Endothelial cell of umbilical vein (primary cell): ENCODE measurements around the gene C16orf95. TPM values are rescaled to one million over a fixed set of nuclear protein-coding genes. Genes with fewer than 3 reads are reported as not detected.

ENCODE experiments used
- BruUV-seq: library from RNA; stranded (reverse); fragments of 400-500 nt; replicated peaks from 2 replicates; lab custom pipeline; 2021; lab: Mats Ljungman, UMichigan
- CTCF ChIA-PET: fragments of 300-600, 350-600 bp; sonication (Branson Sonifier 250); formaldehyde crosslinking; loops from one replicate; lab custom pipeline; 2021; ENCODE audit warnings: antibody characterized with exemption, inconsistent platforms; lab: Charles Lee
- POLR2A ChIA-PET: fragments of 300-600, 350-600 bp; sonication (Branson Sonifier 250); formaldehyde crosslinking; loops from one replicate; lab custom pipeline; 2021; ENCODE audit warnings: antibody characterized with exemption, inconsistent platforms; lab: Charles Lee
- DNase-seq: peaks from one replicate; pipeline ENCODE4 v3.0.0-alpha.2; 2011; ENCODE audit warnings: low read depth, low spot score
- FAIRE-seq: peaks from 2 replicates; lab custom pipeline; 2011; peaks lifted over from hg19 to GRCh38; lab: Jason Lieb, UNC
- H2AFZ ChIP-seq: 2 replicates; pipeline ENCODE4 v1.6.0; 2012; ENCODE audit warnings: low read depth, low read length, control low read depth, inconsistent platforms
- H3K27ac ChIP-seq: 2 replicates; pipeline ENCODE4 v1.5.1; 2011; ENCODE audit warnings: low read depth, mild to moderate bottlenecking, control low read depth, low read length, moderate library complexity; ENCODE audit not compliant: insufficient read depth
- H3K27me3 ChIP-seq, 2 experiments: 2 replicates each; pipeline versions ENCODE4 v1.6.0 to v1.6.1; 2011; ENCODE audit warnings: low read length in 2 of 2, mixed read lengths in 1 of 2; ENCODE audit not compliant: control insufficient read depth in 2 of 2, insufficient read depth in 2 of 2
- H3K36me3 ChIP-seq, 2 experiments: 2 replicates in 1 of 2; 3 replicates in 1 of 2; pipeline ENCODE4 v1.5.1; 2011; ENCODE audit warnings: low read length in 2 of 2, mild to moderate bottlenecking in 1 of 2, moderate library complexity in 1 of 2; ENCODE audit not compliant: control insufficient read depth in 2 of 2, insufficient read depth in 2 of 2; ENCODE audit errors: extremely low read depth in 1 of 2
- H3K4me1 ChIP-seq: 3 replicates; pipeline ENCODE4 v1.5.1; 2011; ENCODE audit warnings: mild to moderate bottlenecking, low read length; ENCODE audit not compliant: control insufficient read depth, insufficient read depth; ENCODE audit errors: extremely low read depth
- H3K4me2 ChIP-seq: 2 replicates; pipeline ENCODE4 v1.6.1; 2011; ENCODE audit warnings: low read length, control low read depth, mixed read lengths; ENCODE audit not compliant: insufficient read depth
- H3K4me3 ChIP-seq, 3 experiments: fragments of 200-600 bp in 1 of 3; sonication (generic), shearing (Covaris generic) in 1 of 3; replicated peaks in 1 of 3; 2 replicates each; pipeline ENCODE4 v1.5.1; 2011 to 2016; ENCODE audit warnings: control low read depth in 3 of 3, low read length in 3 of 3, mild to moderate bottlenecking in 2 of 3, inconsistent platforms in 1 of 3, low read depth in 1 of 3, moderate library complexity in 1 of 3; ENCODE audit not compliant: insufficient read depth in 1 of 3
- H3K79me2 ChIP-seq: 2 replicates; pipeline ENCODE4 v1.6.0; 2012; ENCODE audit warnings: low read length, inconsistent platforms; ENCODE audit not compliant: control insufficient read depth, insufficient read depth
- H3K9ac ChIP-seq: replicated peaks from 2 replicates; pipeline ENCODE3; 2011; ENCODE audit warnings: low read length, control low read depth; ENCODE audit not compliant: insufficient read depth; ENCODE audit errors: extremely low read depth
- H3K9me1 ChIP-seq: replicated peaks from 3 replicates; pipeline ENCODE4 v1.6.0; 2011; ENCODE audit warnings: mild to moderate bottlenecking, low read length; ENCODE audit not compliant: control insufficient read depth, insufficient read depth; ENCODE audit errors: extremely low read depth
- H3K9me3 ChIP-seq: replicated peaks from 2 replicates; pipeline ENCODE4 v1.5.1; 2012; ENCODE audit warnings: low read length, inconsistent platforms; ENCODE audit not compliant: control insufficient read depth, insufficient read depth
- H4K20me1 ChIP-seq: replicated peaks from 2 replicates; pipeline ENCODE3; 2011; ENCODE audit warnings: mild to moderate bottlenecking, low read length; ENCODE audit not compliant: control insufficient read depth, insufficient read depth; ENCODE audit errors: extremely low read depth
- CTCF ChIP-seq, 2 donors: IDR thresholded peaks; 1 replicate in 1 of 2; 2 replicates in 1 of 2; pipeline ENCODE4 v1.5.1; 2011; ENCODE audit warnings: low read length in 2 of 2, mild to moderate bottlenecking in 2 of 2, moderate library complexity in 2 of 2, control low read depth in 1 of 2, inconsistent platforms in 1 of 2, low read depth in 1 of 2; ENCODE audit not compliant: insufficient read depth in 1 of 2; ENCODE audit errors: extremely low read depth in 1 of 2
- EZH2 ChIP-seq: IDR thresholded peaks from 2 replicates; pipeline ENCODE4 v1.6.1; 2012; ENCODE audit warnings: borderline replicate concordance, low read depth, mild to moderate bottlenecking, moderate library complexity, low read length, inconsistent platforms; ENCODE audit not compliant: severe bottlenecking
- FOS ChIP-seq: IDR thresholded peaks from 2 replicates; pipeline ENCODE4 v1.6.1; 2011; ENCODE audit warnings: mild to moderate bottlenecking, low read length, moderate library complexity, borderline replicate concordance; ENCODE audit not compliant: insufficient read depth
- GATA2 ChIP-seq: IDR thresholded peaks from 2 replicates; pipeline ENCODE4 v1.7.0; 2011; ENCODE audit warnings: low read depth, mild to moderate bottlenecking, moderate library complexity, mixed read lengths, low read length; ENCODE audit not compliant: insufficient read length, insufficient read depth
- JUN ChIP-seq: IDR thresholded peaks from 2 replicates; pipeline ENCODE4 v1.6.1; 2011; ENCODE audit warnings: borderline replicate concordance, low read depth; ENCODE audit not compliant: insufficient read length, insufficient read depth
- MYC ChIP-seq: IDR thresholded peaks from one replicate; pipeline ENCODE4 v1.6.1; 2011; ENCODE audit warnings: mild to moderate bottlenecking, low read depth, low read length
- POLR2A ChIP-seq: IDR thresholded peaks from 2 replicates; pipeline ENCODE4 v1.6.1; 2012; ENCODE audit warnings: low read depth, mild to moderate bottlenecking, control low read depth, low read length
- POLR2AphosphoS5 ChIP-seq: IDR thresholded peaks from 2 replicates; pipeline ENCODE4 v1.6.1; 2012; ENCODE audit warnings: low read depth, mild to moderate bottlenecking, control low read depth, low read length, moderate library complexity; ENCODE audit not compliant: insufficient read depth
- dilution Hi-C: fragments of 300-500 bp; cut with MboI; formaldehyde crosslinking; loops from one replicate; pipeline ENCODE4 v1.15.0; 2019; ENCODE audit warnings: low sequenced_read_pairs; ENCODE audit not compliant: extremely low pct_ligation_motif_present
- intact Hi-C: fragments of 100-400 bp; cut with micrococcal nuclease; formaldehyde crosslinking; loops from one replicate; pipeline ENCODE4 v1.10.0; 2022
- polyA plus RNA-seq, 4 experiments: library from polyadenylated mRNA; depleted of rRNA in 3 of 4; stranded (reverse) in 3 of 4; unstranded in 1 of 4; fragments of >200 nt; gene quantifications; 2 replicates each; pipeline versions ENCODE4 v1.2.1 to v1.2.3, GENCODE V29; 2011 to 2012; ENCODE audit warnings: missing spikeins in 1 of 4
- total RNA-seq: library from RNA; stranded (reverse); gene quantifications from 2 replicates; pipeline ENCODE4 v1.2.3, GENCODE V29; 2021
- TF ChIP-seq, protein P1 (sequence below): IDR thresholded peaks from 2 replicates; pipeline ENCODE4 v1.6.1; 2011; ENCODE audit not compliant: insufficient read depth, insufficient read length

C16orf95 gene
- total and polyA plus RNA-seq, 2 donors (not counting 3 experiments of a cell fraction or from before 2014, with no cell fraction given): 4.0 to 6.6 TPM

DNA sequence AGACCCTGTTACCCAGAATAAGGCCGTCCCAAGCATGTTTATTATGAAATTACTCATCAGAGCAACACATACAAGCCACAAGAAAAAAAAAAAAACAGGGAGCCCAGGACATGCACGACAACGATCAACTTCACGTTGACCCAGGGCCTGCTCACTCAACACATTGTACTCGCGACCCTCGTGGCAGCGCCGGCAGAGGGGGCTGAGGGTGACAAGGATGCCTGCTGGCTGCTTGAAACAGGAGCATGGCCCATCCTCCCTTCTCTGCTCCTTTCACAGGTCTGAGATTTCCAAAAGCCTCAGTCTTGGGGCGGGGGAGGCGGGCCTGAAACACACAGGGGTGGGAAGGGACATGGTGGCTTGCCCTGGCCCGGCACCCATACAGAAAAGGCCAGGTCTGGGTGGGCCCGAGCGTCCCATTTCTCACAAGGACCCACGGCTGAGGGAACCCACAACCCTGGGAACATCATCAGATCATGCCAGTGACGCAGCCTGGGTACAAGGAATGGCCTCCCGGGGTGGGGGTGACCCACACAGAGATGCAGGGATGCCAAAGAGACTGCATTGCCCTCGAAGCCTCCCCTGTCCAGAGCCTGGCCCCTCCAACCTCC, 21.1 kb upstream of the C16orf95 start:
- Histone ChIP-seq H3K9ac (no peak overlapping the region), H3K9me1 (no peaks in the 10 kb centered on the region), H3K4me1 (no peaks in the 10 kb centered on the region), H4K20me1 (no peaks in the 10 kb centered on the region), H2AFZ (no peak overlapping the region), H3K27ac (no peak overlapping the region), H3K27me3 (no peaks in the 10 kb centered on the region), H3K36me3 (peaks cover 2 to 23% of the 10 kb centered on the region in 2 experiments), H3K4me2 (no peak overlapping the region), H3K9me3 (no peaks in the 10 kb centered on the region), H3K4me3 (no peak overlapping the region), H3K79me2 (no peaks in the 10 kb centered on the region)
- ChIA-PET CTCF (no interaction called here), POLR2A (no interaction called here)
- FAIRE-seq (no peak), DNase-seq (no peak)
- TF ChIP-seq FOS (no peak), JUN (no peak), MYC (no peak), POLR2AphosphoS5 (no peak), POLR2A (no peak), EZH2 (no peak), CTCF (IDR thresholded peaks at IDR 0.05; ENCODE audit: extremely low read depth in 1 of 2, insufficient read depth in 1 of 2, low read depth in 1 of 2, low read length in 2 of 2) (no peak), GATA2 (no peak)
- TF ChIP-seq, protein P1, sequence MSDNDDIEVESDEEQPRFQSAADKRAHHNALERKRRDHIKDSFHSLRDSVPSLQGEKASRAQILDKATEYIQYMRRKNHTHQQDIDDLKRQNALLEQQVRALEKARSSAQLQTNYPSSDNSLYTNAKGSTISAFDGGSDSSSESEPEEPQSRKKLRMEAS: no peak
- intact Hi-C loops: no loop called here
- dilution Hi-C loops: no loop called here
- BruUV-seq: no TSS peak
